Ammon's horn (tissue), 1 donor: Measurements from ENCODE around the gene RFLNA.

Experiments
- DNase-seq: peaks from one replicate; pipeline ENCODE4 v3.0.0-alpha.2; 2016; ENCODE audit warnings: low spot score

Gene RFLNA

DNA sequence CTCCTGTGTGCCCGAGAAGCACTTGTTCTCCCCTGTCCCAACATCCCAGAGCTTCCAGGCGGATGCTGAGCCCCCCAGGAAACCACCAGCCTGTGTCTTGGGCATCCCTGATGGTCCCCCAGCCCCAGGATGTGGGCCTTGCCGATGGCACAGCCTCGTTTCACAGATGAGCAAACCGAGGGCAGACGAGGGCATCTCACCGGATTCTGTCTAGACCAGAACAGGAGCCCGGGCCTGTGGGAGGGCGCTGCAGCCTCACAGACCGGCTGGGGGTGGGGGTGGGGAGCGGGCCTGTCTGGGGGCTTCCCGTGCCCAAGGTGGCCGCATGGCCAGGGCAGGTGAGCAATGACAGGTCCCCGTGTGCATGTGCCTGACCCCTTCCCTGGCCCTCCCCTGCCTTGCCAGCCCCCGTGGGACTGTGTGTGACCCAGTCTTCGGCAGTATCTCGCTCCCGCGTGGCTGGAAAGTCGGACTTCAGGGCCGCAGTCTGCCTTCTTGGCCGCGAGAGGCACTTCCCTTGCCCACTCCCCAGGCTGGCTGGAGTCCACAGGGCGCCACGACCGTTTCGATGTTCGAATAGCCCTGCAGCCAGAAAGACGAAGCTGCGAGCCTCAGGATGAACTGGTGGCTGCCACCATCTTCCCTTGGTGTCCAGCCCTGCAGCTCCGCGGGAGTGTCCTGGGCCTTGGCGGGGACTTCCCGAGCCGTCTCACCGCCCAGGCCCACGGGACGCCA, 8.9 kb downstream of the RFLNA start:
- DNase-seq = no peak

DNA sequence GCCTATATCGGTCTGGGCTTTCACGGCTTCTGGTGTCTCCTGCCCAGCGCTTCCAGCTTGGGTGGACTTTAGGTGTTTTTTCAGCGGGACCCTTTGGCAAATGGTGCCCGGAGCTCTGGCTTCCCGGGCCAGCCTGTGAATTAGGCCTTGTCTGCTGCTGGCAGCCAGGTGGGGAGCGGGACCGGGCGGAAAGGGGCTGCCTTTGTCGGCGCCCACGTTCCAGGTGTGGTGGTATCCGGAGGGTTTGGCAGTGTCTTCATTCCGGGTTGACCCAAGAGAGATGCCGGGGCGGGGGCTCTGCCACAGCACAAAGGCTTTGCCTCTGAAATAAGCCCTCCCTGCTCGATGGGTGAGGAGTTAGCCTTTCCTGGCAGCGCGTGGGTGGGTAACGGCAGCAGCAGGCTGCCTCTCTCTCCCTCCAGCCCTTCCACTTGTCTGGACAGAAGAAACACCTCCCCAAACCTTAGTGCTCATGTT, 9.5 kb downstream of the RFLNA start:
- DNase-seq = no peak

DNA sequence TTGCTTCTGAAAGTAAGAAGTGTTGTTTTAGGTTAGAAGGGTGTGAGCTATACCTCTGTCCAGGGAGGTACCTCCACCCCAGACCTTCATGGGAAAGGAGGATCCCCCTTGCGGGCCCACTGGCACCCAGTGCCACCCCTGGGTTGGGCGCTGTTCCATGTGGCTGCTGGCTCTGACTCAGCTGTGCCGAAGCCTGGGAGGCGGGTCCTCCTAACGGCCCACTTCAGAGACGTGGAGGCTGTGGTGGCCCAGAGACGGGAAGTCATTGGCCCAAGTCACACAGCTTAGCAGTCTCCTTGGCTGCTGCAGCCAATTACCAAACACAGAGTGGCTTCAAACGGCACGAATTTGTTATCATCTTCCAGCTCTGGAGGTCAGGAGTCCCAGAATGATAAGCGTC, 10.2 kb downstream of the RFLNA start:
- no peak for DNase-seq

DNA sequence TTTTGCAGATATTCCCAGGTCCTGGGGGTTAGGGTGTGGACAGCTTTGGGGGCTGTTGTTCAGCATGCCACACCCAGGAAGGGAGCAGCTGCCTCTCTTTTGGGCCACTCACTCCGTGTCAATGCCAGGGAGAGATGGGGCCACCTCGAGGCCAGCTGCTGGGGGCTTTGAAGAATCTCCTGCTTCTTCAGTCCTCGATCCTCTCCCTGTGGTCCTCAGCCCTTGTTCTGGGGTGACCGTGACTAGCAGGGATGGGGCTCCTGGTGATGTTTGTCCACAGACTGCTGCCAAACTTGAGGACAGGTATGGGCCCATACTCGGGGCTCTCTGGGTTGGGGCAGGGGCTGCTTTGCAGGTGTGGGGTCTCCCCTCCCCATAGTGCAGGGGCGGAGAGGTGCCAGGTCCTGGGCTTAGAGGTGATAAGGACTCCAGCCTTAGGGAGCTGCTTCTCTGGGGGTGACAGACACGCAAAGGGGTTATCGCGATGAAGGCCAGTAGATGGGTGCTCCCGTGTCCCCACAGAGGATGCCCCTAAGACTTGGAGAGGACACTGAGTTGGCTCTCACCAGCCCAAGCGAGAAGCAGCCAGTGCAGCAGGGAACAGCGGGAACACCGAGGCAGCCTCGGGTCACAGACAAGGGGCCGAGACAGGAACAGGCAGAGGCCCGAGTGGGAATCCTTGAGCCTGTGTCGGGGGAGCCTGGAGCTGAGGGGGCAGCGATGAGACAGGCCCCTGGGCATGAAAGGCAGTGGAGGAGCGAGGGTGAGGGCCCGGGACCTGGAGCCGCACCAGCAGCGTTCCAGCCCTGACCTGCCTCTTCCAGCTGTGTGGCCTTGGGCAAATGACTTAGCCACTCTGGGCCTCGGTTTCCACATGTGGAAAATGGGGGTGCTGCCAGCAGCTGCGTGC, 11.1 kb downstream of the RFLNA start:
- DNase-seq = no peak

DNA sequence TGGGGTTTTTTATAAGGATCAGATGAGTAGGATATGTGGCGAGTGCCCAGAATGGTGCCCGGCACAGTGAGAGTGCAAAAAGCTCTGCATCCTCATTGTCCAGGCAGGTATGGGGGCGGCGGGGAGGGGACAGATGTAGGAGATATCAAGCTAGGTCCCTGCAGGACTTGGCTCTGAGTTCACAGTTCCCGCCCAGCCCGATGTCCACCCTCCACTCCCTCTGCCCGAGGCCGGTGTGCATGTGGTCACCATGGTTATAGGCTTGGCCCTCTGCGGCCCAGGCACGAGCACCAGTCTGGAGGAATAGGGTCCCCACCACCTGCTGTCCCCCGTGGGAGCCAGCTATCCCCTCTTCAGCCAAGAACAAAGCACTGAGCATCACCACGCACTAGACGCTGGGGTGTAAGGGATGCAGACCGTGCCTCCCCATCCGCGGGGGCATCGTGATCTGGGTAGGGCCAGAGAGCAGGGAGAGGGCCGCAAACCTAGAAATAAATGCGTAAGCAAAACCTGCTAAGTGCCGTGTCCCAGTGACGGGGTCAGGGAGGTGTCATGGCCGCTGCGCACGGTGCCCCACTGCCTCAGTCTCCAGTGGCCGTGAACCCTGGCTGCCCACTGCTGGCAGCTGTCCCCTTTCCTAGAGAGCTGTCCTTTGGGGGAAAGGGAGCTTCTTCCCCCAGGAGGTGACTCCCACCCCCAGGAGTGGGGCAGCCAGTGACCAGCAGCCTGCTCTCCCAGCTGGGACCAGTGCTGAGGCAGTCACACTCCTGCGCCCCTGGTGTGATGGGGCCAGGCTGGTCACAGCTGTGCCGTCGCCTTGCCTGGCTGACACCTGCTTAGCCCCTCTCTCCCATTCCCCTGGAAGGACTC, 12.0 kb downstream of the RFLNA start:
- DNase-seq = no peak

DNA sequence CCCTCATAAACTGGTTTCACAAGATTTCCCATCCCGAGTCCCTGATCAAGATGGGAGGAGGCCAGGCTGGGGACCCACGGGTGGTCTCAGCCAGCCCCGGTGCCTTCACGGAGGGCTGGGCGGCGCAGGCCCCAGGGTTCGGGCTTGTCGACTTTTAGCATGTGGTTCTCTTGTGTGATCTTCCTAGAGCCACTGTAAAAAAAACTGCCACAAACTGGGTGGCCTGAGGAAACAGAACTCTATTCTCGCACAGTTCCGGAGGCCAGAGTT, 12.6 kb downstream of the RFLNA start:
- DNase-seq = no peak

DNA sequence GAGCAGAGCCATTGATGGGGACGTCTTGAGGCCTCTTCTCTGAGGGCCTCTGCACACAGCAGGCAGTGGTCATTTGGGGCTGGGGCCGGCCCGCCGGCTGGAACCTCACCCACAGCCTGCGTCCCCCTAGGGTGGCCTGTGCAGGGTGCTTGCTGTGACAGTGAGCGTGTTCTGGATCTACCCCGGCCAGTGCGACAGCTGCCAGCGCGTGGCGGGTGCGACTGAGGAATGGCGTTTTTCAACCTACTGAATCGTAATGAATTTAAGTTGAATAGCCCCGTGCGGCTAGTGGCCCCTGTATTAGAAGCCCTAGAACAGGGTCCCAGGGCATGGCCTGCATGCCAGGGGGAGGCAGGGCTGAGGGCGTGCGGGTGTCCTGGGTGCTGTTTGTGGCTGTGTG, 13.8 kb downstream of the RFLNA start:
- no peak for DNase-seq

DNA sequence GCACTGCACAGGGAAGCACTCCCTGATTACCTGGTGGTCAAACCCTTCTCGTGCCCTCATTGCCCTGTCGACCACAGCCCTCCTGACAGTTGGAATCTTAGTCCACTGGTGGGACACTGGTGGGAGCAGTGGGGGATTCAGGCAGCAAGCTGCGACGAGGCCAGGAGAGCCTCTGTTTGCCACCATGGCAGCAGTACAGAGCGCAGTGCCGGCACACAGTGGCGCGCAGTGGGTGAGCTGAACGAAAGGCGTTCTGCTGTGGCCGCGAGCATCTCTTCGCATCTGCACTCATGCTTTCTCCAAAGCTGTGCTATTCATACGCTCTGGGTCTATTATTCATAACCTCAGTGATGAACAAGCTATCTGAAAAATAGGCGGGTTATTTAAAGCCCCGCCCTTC, 14.3 kb downstream of the RFLNA start:
- no peak for DNase-seq

DNA sequence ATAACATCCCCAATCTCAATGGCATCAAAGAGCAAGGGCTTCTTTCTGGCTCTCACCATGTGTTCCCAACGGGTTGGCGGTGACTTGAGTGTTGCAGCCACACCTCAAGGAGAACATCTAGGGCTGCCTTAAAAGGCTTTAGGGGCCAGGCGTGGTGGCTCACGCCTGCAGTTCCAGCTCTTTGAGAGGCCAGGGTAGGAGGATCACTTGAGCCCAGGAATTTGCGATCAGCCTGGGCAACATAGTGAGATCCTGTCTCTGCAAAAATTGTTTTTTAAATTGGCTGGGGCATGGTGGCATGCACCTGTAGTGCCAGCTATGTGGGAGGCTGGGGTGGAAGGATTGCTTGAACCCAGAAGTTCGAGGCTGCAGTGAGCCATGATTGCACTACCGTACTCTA, 14.9 kb downstream of the RFLNA start:
- no peak for DNase-seq

DNA sequence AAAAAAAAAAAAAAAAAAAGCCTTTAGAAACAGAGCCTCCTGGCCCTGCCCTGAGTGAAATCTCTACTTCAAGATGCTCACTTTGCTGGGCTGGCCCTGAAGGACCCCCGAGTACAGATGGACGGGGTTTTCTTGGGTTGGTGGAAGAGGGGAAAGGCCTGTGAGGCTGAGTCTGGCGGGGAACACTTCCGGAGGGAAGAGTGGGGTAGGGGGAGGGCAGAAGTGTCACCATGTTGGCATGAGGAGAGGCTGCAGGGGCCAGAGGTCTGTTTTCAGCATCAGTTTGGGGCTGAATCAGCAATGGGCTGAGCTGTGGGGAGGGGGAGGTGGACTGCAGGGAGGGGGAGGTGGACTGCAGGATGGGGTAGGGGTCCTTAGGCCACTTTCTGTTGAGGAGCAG, 15.3 kb downstream of the RFLNA start:
- DNase-seq = no peak

DNA sequence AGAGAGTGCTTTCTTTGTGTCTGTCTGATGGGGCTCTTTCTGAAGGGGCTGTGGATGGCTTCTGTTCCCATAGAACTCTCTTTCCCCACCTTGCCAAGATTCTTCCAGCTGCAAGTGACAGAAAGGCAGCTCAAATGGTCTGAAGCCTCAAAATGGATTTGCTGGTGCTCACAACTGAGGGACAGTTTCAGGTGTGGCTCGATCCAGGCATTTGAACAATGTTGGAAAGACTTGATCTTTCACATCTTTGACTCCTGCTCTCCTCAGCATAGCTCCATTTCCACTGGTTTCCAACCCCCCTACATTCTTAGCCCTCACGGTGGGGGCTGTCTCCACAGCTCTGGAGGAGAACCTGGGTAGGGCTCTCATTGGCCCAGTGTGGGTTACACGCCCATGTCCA, 15.9 kb downstream of the RFLNA start:
- no peak for DNase-seq

DNA sequence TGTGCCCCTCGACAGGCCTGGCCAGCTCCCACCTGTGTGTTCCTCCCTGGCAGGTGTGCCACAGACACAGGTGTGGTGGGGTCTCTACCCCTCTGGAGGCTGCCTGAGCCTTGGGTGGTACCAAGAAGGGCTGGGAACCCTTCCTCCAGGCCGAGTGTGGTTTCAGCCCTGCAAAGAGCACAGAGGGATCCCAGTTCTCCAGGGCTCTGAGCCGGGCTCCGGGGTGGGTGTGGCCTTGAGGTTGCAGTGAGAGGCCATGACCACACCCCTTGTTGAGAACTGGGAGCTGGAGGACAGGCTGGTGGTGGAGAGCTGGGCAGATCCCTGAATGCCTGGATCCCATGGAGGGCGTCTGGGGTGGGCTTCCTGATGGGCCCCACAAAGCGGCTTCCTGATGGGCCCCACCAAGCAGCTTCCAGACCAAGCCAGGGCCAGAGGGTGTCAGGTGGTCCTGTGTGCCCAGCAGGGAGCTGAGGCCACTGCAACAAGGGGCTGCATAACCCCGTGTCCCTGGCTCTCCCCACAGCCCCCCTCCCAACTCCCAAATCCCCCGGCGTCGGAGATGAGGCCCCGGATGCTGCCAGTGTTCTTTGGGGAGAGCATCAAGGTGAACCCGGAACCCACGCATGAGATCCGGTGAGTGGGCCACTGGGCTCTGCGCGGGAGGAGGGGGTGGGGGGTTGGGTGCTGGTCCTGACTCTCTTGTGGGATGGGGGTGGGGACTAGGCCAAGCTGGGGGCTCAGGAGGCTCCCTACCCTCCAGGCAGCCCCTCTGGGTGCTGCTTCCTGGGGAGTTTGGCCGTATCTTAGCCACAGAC, 16.6 kb downstream of the RFLNA start:
- no peak for DNase-seq

DNA sequence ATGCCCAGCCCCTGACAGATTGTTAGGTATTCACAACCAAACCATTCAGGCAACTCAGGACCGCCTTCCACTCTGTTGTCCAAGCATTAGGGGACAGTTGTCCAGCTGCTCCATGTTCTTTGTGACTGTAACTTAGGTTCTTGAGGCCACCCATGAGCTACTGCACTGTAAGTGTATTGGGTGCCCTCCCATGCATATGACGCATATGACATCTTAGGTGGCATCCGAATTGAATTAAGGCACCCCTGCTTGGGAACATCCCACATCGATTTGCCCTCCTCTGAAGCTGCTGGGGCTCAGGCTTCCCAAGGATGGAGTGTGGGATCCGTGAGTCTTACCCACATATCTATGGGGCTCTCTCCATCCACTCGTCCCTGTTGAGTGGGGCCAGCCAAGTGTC, 17.7 kb downstream of the RFLNA start:
- no peak for DNase-seq

DNA sequence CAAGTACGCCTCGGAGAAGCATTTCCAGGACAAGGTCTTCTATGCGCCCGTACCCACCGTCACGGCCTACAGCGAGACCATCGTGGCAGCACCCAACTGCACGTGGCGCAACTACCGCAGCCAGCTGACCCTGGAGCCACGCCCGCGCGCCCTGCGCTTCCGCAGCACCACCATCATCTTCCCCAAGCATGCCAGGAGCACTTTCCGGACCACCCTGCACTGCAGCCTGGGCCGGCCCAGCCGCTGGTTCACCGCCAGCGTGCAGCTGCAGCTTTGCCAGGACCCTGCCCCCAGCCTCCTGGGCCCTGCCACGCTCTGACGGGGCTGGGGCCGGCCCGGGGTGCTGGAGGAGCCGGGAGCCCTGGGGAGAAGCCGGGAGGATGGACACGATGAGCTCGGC, 19.3 kb downstream of the RFLNA start:
- no peak for DNase-seq

DNA sequence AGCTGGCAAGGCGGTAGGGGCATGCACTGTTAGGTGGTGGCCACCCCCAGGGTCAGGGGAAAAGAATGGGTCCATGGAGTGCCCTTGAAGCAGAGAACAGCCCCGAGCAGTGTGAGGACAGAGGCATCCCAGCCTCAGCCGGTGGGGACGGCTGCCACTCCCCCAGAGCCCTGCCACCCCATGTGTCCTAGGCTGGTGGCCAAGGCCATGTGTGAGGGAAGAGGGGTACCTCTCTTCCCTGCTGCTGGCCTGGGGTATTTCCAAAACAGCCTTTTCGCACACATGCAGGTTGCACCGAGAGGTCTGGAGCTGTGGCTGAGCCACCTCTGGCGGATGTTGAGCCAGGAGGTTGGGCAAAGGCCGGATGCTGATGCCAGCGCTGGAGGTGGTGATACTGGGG, 19.9 kb downstream of the RFLNA start:
- DNase-seq = no peak

DNA sequence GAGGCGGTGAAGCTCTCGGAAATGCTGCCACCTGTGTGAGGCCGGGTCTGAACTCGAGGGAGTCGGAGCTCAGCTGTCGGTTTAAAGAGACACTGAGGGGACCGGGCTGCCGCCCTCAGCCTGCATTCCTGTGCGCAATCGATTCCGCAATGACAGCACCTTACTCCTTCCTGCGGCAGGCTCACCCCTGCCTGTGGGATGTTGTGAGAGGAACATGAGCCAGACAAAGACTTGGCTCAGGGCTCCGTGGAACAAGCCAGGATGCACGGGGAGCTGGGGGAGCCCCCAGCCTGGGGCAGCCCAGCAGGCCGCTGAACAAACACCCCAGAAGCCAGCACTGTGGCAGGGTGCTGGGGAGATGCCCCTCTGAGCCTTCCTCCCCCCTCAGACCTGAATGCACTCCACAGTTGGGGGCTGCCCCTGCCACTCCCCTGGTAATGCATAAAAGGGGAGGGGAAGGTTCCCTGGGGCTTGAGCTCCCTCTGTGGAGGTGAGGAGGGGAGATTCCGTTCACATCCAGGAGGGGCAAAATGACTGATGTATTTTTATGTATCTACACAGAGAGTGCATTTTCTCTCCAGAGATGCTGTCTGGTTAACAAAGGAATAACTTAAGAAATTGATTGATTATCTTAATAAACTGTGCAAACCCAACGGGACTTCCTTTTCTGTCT, 20.6 kb downstream of the RFLNA start:
- DNase-seq = no peak

DNA sequence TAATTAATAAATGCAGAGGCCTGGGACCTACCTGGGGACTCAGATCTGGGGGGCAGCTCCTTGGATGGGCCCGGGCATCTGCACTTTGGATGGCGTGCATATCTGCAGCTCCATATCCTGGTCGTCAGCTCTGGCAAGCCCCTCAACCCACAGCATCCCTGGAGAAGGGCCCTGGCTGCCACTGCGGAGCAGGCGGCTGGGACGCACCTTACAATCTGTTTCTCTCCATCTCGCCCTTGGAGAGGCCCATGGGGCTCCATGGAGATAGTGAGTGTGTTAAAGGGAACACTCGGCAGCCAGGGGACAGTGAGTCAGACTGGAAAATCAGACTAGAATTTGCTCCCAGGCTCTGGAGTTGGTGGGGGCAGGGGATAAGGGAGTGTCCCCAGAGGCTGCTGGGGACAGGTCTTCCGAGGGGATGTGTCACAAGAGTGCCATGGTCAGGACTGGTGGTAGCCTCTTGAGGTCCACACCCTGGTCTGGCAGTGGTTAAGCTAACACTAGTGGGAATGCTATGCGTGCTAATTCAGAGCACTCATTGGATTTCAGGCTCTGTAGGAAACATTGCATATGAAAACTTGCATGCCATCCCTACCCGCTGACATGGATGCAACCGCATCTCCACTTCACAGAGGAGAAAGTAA, 21.5 kb downstream of the RFLNA start:
- no peak for DNase-seq

DNA sequence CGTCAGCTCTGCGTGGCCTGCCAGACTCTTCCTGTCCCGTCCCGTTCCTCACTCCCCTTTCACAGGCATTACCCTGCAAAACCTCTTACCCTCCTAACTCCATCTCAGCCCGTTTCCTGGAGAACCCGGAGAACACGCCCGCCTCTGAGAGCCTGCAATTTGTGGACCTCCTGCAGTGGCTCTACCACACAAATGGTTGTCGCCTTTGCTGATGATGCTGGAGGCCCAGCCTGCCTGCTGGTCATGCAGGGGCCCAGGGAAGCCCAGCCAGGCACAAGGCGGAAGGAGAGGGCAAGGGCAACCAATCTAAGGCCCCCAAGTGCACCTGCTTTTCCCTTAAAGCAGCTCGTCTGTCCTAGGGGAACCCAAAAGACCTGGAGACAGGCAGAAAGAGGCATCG, 22.5 kb downstream of the RFLNA start:
- no peak for DNase-seq

DNA sequence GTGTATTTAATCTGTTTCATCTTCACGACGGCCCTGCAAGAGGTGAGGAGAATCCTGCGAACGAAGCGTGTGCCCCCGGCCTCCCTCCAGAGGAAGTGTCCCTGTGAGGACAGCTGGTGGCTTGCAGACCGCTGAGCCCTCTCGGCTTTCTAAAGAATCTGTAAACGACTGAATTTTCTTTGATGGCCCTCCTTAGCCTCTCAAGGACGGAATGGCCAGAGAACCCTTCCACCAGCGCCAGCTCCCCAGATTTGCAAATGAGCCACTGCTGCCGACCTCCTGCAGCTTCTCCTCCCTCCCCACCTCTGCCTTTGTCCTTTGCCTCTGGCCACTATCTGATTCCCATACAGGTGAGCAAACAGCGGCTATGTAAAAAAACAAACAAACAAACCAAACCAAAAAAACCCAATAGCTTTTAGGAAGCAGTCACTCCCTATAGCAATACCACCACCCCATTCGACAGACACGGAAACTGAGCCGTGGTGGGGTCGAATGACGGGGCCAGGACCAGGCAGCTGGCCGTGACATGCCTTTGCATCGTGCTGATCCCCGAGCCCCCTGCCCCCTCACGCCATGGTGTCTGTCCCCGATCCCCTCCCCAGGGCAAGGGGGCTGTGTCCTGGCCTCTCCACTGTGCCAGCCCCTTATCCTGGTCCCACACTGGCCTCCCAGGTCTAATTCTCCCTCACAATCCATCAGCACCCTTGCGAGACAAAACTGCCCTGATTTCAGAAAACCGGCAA, 23.6 kb downstream of the RFLNA start:
- no peak for DNase-seq
